ENCODE measurements around the gene MAP3K7. TPM values are rescaled to one million over a fixed set of nuclear protein-coding genes. Genes with fewer than 3 reads are reported as not detected.

MAP3K7 gene
- total RNA-seq, 1 donor from 2014 or later: 31.8 TPM

DNA sequence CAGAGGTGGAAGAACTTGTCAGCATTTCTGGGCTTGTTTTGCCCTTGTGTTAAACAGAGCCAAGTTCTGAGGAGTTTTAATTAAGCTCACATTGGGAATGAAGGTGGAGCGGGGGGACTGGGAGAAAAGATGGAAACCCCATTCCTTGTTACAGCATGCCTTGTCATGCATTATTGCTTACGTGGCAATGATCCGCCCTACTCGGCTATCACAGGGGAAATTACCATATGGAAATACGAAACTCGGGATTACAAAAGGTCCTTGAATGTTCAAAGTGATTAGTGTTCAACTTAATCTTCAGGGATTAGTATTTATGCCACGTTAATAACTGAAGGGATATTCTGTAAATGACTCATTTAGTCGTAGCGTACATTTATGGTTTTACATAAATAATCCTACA lies 86.4 kb downstream of the MAP3K7 start:
- H3K4me1 Mint-ChIP-seq (ENCODE audit: unreplicated experiment): no peaks in the 10 kb centered on the region
- TF ChIP-seq CTCF (IDR thresholded peaks at IDR 0.05): no peak

DNA sequence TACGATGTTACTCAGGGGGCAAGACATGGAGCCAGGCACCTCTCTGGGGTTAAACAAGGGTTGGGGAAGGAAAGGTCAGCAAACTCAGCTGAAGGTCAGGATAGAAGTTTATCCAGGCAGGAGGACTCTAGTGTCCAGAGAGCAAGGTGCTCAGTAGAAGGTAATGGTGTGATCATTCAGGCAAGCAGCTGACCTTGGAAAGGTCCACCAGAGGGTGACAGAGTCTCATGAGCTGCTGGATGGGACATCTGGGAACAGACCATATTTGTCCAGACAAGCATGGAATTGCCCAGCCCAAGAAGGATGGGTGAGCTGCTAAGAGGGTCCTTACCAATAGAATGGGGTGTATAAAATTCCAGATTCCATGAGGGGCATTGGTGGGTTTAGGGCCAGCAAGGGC lies 89.5 kb downstream of the MAP3K7 start:
- Mint-ChIP-seq H3K4me1 (ENCODE audit: unreplicated experiment) (no peaks in the 10 kb centered on the region), H3K9me3 (ENCODE audit: unreplicated experiment) (no peaks in the 10 kb centered on the region), H3K36me3 (ENCODE audit: unreplicated experiment) (no peaks in the 10 kb centered on the region), H3K27me3 (ENCODE audit: unreplicated experiment) (peaks cover 6% of the 10 kb centered on the region), H3K27ac (ENCODE audit: unreplicated experiment) (no peak overlapping the region), H3K4me3 (ENCODE audit: unreplicated experiment) (no peak overlapping the region)
- DNase-seq (ENCODE audit: extremely low spot score, unreplicated experiment): no peak
- TF ChIP-seq CTCF (IDR thresholded peaks at IDR 0.05): no peak

More for the DNA sequence above, 86.4 kb downstream of the MAP3K7 start:
- DNase-seq (ENCODE audit: extremely low spot score, unreplicated experiment): no peak
- no peak overlapping the region for H3K4me3 Mint-ChIP-seq (ENCODE audit: unreplicated experiment)
- no peaks in the 10 kb centered on the region for H3K27me3 Mint-ChIP-seq (ENCODE audit: unreplicated experiment)
- H3K27ac Mint-ChIP-seq (ENCODE audit: unreplicated experiment): no peak overlapping the region
- no peaks in the 10 kb centered on the region for H3K9me3 Mint-ChIP-seq (ENCODE audit: unreplicated experiment)
- H3K36me3 Mint-ChIP-seq (ENCODE audit: unreplicated experiment): no peaks in the 10 kb centered on the region

DNA sequence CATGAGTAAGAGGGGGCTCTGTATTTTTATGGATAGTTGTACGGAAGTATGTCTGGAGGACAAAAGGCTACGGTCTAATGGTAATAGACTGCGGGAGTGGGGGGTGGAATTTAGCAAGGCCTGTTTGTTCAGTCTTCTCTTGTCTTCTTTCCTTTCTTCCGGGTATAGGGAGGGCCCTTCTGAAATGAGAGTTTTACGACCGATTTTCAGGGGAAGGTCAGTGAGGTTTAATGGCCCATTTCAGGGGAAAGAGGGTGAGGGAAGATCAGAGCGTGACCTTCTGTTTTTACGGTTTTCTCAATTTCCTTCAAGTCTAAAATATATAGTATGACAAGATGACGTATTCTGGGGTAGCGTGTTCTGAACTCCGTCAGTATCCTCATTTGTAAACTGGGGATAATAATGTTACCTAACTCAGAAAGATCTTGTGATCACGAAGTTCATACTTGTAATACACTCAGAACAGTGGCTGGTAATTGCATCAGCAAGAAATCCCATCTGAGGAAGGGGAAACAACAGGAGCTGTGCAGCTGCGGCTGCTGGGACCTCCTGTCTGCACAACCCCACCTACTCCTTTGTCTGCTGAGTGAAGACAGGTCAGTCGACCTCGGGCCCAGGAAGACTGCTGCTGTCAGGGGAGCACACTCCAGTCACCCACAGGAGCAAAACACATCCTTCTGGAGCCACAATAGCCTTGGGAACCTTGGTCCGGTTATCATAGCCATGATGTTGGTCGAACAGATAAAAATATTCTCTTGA lies 90.4 kb downstream of the MAP3K7 start:
- Mint-ChIP-seq H3K36me3 (ENCODE audit: unreplicated experiment) (no peaks in the 10 kb centered on the region), H3K27me3 (ENCODE audit: unreplicated experiment) (peaks cover 6% of the 10 kb centered on the region), H3K4me1 (ENCODE audit: unreplicated experiment) (no peaks in the 10 kb centered on the region), H3K27ac (ENCODE audit: unreplicated experiment) (no peak overlapping the region), H3K9me3 (ENCODE audit: unreplicated experiment) (no peaks in the 10 kb centered on the region), H3K4me3 (ENCODE audit: unreplicated experiment) (no peak overlapping the region)
- no peak for TF ChIP-seq CTCF (IDR thresholded peaks at IDR 0.05)
- DNase-seq (ENCODE audit: extremely low spot score, unreplicated experiment): no peak

DNA sequence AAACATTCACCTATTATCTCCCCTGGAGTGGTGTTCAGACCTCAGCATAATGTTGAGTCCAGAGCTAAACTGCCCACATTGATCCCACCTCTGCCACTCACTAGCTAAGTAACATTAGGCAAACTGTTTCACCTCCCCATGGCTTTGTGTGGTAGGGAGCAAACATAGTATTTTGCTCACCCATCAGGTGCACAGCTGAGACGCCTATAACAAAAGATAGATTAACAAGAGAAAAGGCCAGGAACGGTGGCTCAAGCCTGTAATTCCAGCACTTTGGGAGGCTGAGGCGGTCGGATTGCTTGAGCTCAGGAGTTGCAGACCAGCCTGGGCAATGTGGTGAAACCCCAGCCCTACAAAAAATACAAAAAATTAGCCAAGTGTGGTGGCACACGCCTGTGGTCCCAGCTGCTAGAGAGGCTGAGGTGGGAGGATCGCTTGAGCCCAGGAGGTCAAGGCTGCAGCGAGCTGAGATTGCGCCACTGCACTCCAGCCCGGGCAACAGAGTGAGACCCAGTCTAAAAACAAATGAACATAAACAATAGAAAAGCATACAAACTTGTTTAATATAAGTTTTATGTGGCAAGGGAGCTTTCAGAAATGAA lies 91.6 kb downstream of the MAP3K7 start:
- TF ChIP-seq CTCF (IDR thresholded peaks at IDR 0.05): no peak
- no peak overlapping the region for H3K27ac Mint-ChIP-seq (ENCODE audit: unreplicated experiment)
- no peaks in the 10 kb centered on the region for H3K4me1 Mint-ChIP-seq (ENCODE audit: unreplicated experiment)
- no peak overlapping the region for H3K4me3 Mint-ChIP-seq (ENCODE audit: unreplicated experiment)
- H3K9me3 Mint-ChIP-seq (ENCODE audit: unreplicated experiment): no peaks in the 10 kb centered on the region
- DNase-seq (ENCODE audit: extremely low spot score, unreplicated experiment): no peak
- H3K27me3 Mint-ChIP-seq (ENCODE audit: unreplicated experiment): peaks cover 6% of the 10 kb centered on the region
- H3K36me3 Mint-ChIP-seq (ENCODE audit: unreplicated experiment): no peaks in the 10 kb centered on the region

- DNase-seq (ENCODE audit: extremely low spot score, unreplicated experiment): no peak
- H3K27me3 Mint-ChIP-seq (ENCODE audit: unreplicated experiment): peaks cover 14% of the 10 kb centered on the region
- H3K4me3 Mint-ChIP-seq (ENCODE audit: unreplicated experiment): no peak overlapping the region
- no peaks in the 10 kb centered on the region for H3K36me3 Mint-ChIP-seq (ENCODE audit: unreplicated experiment)
- TF ChIP-seq CTCF (IDR thresholded peaks at IDR 0.05): no peak
- no peak overlapping the region for H3K27ac Mint-ChIP-seq (ENCODE audit: unreplicated experiment)
- H3K9me3 Mint-ChIP-seq (ENCODE audit: unreplicated experiment): no peaks in the 10 kb centered on the region
- no peaks in the 10 kb centered on the region for H3K4me1 Mint-ChIP-seq (ENCODE audit: unreplicated experiment)
Measured at GRCh38 chr6:90494067-90494780, 92.6 kb downstream of the MAP3K7 start.
